ENCODE results near the gene CUBN.

The CUBN gene

GRCh38 chr10:16905320-16905719 lies 224.3 kb downstream of the CUBN start:
- peak; percentile 63 for FAIRE-seq

- FAIRE-seq = peak; percentile 61
Measured at GRCh38 chr10:16904639-16905061, 225.0 kb downstream of the CUBN start.

- FAIRE-seq = no peak
Measured at GRCh38 chr10:16904049-16904448, 225.6 kb downstream of the CUBN start.

GRCh38 chr10:16902606-16903005 lies 227.0 kb downstream of the CUBN start:
- FAIRE-seq = no peak

GRCh38 chr10:16901106-16901505 lies 228.5 kb downstream of the CUBN start:
- no peak for FAIRE-seq

- FAIRE-seq = no peak
Measured at GRCh38 chr10:16896993-16897392, 232.6 kb downstream of the CUBN start.

- FAIRE-seq = no peak
Measured at GRCh38 chr10:16894821-16895220, 234.8 kb downstream of the CUBN start.

GRCh38 chr10:16893664-16894063 lies 235.9 kb downstream of the CUBN start:
- FAIRE-seq = no peak

- FAIRE-seq = peak; percentile 91
Measured at GRCh38 chr10:16891375-16892313, 238.0 kb downstream of the CUBN start.

- FAIRE-seq = no peak
Measured at GRCh38 chr10:16890691-16891090, 238.9 kb downstream of the CUBN start.

GRCh38 chr10:16887565-16887964 lies 242.0 kb downstream of the CUBN start:
- FAIRE-seq = no peak

GRCh38 chr10:16886031-16886430 lies 243.6 kb downstream of the CUBN start:
- no peak for FAIRE-seq

GRCh38 chr10:16884497-16884896 lies 245.1 kb downstream of the CUBN start:
- FAIRE-seq = no peak

GRCh38 chr10:16883084-16883483 lies 246.5 kb downstream of the CUBN start:
- FAIRE-seq = no peak

- no peak for FAIRE-seq
Measured at GRCh38 chr10:16870331-16870730, 259.3 kb downstream of the CUBN start.

- no peak for FAIRE-seq
Measured at GRCh38 chr10:16867990-16868389, 261.6 kb downstream of the CUBN start.

- FAIRE-seq = no peak
Measured at GRCh38 chr10:16867556-16867955, 262.1 kb downstream of the CUBN start.

- no peak for FAIRE-seq
Measured at GRCh38 chr10:16866541-16867275, 262.9 kb downstream of the CUBN start.

- FAIRE-seq = no peak
Measured at GRCh38 chr10:16865766-16866165, 263.8 kb downstream of the CUBN start.

GRCh38 chr10:16863766-16864165 lies 265.8 kb downstream of the CUBN start:
- no peak for FAIRE-seq

GRCh38 chr10:16857419-16857818 lies 272.2 kb downstream of the CUBN start:
- FAIRE-seq = no peak

- FAIRE-seq = peak; percentile 90
Measured at GRCh38 chr10:16856567-16856966, 273.0 kb downstream of the CUBN start.

GRCh38 chr10:16856092-16856491 lies 273.5 kb downstream of the CUBN start:
- no peak for FAIRE-seq

GRCh38 chr10:16854623-16855022 lies 275.0 kb downstream of the CUBN start:
- FAIRE-seq = no peak
